Glomerular visceral epithelial cell (primary cell): ENCODE data around the gene AOC1.
"Not testable (repeated sequence)": the region's sequence is repeated elsewhere in the genome, so short reads cannot be mapped to it uniquely, and the experiment has no call there.

ENCODE experiments used
- DNase-seq: peaks from one replicate; pipeline ENCODE4 v3.0.0-alpha.2; 2016; ENCODE audit errors: extremely low spot score

Gene AOC1, protein sequence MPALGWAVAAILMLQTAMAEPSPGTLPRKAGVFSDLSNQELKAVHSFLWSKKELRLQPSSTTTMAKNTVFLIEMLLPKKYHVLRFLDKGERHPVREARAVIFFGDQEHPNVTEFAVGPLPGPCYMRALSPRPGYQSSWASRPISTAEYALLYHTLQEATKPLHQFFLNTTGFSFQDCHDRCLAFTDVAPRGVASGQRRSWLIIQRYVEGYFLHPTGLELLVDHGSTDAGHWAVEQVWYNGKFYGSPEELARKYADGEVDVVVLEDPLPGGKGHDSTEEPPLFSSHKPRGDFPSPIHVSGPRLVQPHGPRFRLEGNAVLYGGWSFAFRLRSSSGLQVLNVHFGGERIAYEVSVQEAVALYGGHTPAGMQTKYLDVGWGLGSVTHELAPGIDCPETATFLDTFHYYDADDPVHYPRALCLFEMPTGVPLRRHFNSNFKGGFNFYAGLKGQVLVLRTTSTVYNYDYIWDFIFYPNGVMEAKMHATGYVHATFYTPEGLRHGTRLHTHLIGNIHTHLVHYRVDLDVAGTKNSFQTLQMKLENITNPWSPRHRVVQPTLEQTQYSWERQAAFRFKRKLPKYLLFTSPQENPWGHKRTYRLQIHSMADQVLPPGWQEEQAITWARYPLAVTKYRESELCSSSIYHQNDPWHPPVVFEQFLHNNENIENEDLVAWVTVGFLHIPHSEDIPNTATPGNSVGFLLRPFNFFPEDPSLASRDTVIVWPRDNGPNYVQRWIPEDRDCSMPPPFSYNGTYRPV

DNA sequence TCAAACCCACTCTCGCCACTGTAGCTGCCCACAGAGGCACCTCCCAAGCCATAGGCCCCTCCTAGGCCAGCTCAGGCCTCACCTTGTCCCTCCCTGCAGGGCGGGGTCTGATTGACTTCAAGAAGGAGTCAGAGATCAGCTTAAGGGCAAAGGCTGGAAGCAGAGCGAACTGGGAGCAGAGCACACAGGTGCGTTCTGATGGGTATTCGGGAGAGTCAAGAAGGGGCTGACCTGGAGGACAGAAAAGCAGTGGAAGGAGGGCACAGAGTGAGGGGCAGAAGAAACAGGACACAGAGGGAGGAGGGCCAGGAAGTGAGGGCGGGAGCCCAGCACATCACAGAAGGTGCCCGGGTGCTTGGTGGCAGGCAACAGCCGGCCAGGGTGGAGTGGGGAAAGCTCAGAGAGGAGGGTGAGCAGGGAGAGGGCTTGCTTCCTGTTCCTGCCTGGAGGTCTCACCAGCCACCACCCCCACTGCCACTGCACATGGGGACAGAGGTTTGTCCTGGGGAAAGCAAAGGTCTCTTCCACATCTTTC is at the start of gene AOC1:
TSS of gene AOC1 (plus strand) at position 147 of the 535 bp plus-strand sequence. CDS start 3,954 bp downstream, outside the sequence.
- no peak for DNase-seq

GRCh38 chr7:150803161-150803860 is 49.0 kb upstream of the AOC1 start:
- no peak for DNase-seq

DNA sequence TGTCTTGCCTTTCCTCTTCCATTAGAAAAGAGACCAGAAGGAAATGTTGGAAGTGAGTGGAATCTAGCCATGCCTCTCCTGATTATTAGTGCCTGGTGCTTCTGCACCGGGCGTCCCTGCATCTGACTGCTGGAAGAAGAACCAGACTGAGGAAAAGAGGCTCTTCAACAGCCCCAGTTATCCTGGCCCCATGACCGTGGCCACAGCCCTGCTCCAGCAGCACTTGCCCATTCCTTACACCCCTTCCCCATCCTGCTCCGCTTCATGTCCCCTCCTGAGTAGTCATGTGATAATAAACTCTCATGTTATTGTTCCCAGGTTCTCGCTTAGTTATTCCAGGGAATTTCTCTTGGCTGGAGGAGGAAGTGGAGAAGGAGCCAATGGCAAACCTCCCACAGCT is 47.5 kb upstream of the AOC1 start:
- no peak for DNase-seq

GRCh38 chr7:150805864-150806263 is 46.5 kb upstream of the AOC1 start:
- DNase-seq: no peak

GRCh38 chr7:150806454-150806853 is 45.9 kb upstream of the AOC1 start:
- no peak for DNase-seq

- no peak for DNase-seq
Measured at GRCh38 chr7:150806863-150807262, 45.5 kb upstream of the AOC1 start.

DNA sequence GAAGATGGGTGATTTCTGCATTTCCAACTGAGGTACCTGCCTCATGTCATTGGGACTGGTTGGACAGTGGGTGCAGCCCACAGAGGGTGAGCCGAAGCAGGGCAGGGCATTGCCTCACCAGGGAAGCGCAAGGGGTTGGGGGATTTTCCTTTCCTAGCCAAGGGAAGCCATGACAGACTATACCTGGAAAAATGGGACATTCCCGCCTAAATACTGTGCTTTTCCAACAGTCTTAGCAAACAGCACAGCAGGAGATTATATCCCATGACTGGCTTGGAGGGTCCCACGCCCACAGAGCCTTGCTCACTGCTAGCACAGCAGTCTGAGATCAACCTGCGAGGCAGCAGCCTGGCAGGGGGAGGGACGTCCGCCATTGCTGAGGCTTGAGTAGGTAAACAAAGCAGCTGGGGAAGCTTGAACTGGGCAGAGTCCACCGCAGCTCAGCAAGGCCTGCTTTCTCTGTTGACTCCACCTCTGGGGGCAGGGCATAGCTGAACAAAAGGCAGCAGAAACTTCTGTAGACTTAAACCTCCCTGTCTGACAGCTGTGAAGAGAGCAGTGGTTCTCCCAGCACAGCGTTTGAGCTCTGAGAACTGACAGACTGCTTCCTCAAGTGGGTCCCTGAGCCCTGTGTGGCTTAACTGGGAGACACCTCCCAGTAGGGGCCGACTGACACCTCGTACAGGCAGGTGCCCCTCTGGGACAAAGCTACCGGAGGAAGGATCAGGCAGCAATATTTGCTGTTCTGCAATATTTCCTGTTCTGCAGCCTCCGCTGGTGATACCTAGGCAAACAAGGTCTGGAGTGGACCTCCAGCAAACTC is 44.5 kb upstream of the AOC1 start:
- not testable (repeated sequence) for DNase-seq

DNA sequence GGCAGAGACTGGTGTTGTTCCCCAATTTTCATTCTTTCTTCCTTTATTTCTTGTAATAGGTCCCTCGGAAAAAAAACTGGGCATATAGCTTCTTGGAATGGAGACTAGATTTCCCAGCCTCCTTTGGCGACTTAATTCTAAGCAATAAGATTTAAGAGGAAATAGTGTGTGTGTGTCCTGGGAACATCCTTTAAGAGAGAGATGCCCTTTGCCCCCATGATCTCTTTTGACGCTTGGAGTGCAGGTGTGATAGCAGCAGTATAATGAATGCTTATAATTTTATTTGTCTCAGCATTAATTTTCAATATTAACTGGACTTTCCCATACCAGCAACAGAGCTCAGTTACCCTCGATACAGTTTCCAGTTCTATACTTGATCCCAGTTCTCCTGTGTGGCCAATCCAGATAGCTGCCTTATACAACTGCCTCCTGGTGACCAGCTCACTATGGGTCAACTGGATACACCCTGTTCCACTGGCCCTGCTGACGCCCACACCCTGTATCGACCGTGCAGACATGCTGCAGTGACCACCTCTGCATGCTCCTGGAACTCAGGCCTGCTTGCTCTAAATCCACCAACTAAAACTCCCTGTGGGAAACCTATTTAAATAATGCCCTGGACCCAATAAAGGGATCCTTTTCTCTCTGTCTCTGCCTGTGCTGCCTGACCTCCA is 37.9 kb upstream of the AOC1 start:
- DNase-seq: no peak

DNA sequence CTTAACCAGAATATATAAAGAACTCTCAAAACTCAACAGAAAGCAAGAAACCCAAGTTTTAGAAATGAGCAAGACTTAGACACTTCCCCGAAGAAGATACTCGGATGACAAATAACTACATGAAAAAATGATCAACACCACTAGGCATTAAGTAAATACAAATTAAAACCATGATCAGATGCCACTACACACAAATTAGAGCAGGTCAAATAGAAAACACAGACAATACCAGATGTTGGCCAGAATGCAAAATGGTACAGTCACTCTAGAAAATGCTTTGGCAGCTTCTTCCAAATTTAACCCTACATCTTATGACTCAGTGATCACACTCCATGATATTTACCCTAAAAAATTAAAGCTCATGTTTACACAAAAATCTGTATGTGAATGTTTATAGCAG is 33.3 kb upstream of the AOC1 start:
- DNase-seq: no peak

GRCh38 chr7:150820148-150820547 is 32.2 kb upstream of the AOC1 start:
- no peak for DNase-seq

DNA sequence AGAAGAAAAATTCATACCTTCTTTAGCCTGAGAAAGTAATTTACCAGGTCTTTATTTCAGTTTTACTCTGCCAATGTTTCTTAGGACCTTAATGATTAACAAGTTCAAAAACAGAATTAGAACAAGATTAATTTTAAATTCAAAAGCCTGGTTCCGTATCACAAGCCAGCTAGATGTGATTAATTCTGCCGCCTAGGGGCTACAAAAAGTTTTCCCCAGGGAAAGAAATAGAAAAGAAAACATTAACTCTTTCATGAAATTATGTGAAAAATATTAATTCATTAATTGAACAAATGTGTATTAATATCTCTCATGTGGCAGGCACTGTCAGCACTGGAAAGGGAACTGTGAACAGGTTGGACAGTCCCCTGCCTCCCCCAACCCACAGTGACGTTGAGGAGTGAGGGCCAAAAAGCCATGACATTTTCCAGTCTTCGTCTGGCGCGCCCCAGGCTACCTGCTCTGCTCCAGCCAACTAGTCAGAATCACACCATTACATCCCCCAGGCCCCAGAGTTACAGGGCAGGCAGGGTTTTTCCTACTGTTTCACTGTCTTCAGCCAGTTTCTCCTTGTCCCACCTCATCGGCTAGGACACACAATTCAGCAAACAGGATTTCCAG is 31.6 kb upstream of the AOC1 start:
- no peak for DNase-seq

DNA sequence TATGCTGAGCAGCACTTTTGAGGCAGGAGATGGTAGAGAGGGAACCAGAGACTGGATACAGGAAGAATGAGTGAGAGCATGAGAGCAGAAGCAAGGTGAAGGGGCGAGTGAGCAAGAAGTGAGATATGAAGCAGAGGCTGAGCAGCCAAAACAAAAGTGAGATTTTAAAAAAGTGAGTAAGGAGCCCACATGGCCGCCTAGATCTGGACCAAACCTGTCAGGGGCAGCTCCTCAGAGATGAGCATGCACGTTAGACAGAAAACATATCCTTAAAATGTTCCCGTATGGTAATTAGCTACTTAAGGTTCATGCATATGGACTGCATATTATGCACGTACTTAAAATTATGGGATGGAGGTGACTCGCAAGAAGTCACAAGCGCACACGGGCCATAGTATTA is 29.3 kb upstream of the AOC1 start:
- DNase-seq: no peak

GRCh38 chr7:150823484-150824126 is 28.7 kb upstream of the AOC1 start:
- no peak for DNase-seq

DNA sequence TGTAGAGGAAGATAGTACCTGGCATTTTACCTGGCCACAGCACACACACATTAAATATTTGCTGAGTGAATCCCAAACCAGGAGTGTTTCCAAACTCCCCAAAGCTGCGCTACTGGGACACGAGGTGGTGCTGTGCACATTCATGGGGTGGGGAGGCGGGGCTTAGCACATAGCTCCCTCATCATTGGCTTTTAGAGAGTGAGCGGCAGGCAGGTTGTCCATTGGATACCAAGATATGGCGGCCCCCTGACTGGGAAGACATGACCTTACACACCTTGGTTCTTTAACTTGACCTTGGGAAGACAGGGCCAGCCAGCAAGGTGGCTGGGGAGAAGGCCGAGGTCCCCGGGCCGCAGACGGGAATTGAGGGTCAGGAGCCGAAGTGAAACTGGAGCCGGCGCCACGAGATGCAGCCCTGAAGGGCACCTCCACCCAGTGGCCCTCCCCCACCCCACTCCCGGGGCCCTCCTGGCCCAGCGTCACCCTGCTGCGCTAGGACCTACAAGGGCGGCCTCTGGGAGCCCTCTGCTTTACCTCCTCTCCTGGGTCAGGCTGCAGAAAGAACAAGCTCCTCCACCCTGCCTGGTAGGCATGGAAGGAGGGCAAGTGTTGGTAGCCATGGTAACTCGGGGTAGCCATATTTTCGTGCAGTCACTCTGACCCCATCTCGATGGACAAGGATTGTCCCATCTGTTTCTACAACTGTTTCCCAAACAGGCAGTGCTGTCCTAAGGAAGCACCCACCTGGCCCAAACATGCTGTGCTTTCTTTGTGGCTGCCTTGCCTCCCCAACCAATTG is 27.7 kb upstream of the AOC1 start:
- DNase-seq: no peak

- no peak for DNase-seq
Measured at GRCh38 chr7:150826061-150826849, 26.1 kb upstream of the AOC1 start.

- no peak for DNase-seq
Measured at GRCh38 chr7:150828384-150828783, 23.9 kb upstream of the AOC1 start.

- DNase-seq: no peak
Measured at GRCh38 chr7:150829426-150829825, 22.9 kb upstream of the AOC1 start.

- DNase-seq: no peak
Measured at GRCh38 chr7:150830937-150831336, 21.4 kb upstream of the AOC1 start.
